GM12873 (cell line): ENCODE measurements around the gene GFI1B.

ENCODE experiments used
- TF ChIP-seq, protein P1 (sequence below): IDR thresholded peaks from 2 replicates; pipeline ENCODE4 v1.5.1; 2012; ENCODE audit warnings: low read depth, mild to moderate bottlenecking, moderate library complexity, low read length, control low read depth; ENCODE audit not compliant: insufficient read depth; ENCODE audit errors: missing control alignments

The GFI1B gene

DNA sequence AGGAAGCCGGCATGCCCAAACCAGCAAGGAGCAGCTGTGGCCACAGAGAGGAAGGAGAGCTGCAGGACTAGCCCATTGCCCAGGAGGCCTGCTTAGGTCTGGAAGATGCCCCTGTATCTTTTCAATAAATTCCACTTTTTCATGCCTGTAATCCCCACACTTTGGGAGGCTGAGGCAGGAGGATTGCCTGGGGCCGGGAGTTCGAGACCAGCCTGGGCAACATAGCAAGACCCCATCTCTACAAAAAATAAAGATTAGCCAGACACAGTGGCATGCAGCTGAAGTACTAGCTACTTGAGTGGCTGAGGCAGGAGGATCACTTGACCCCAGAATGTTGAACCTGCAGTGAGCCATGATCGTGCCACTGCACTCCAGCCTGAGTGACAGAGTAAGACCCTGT is 28.8 kb upstream of the GFI1B start:
- TF ChIP-seq, protein P1, sequence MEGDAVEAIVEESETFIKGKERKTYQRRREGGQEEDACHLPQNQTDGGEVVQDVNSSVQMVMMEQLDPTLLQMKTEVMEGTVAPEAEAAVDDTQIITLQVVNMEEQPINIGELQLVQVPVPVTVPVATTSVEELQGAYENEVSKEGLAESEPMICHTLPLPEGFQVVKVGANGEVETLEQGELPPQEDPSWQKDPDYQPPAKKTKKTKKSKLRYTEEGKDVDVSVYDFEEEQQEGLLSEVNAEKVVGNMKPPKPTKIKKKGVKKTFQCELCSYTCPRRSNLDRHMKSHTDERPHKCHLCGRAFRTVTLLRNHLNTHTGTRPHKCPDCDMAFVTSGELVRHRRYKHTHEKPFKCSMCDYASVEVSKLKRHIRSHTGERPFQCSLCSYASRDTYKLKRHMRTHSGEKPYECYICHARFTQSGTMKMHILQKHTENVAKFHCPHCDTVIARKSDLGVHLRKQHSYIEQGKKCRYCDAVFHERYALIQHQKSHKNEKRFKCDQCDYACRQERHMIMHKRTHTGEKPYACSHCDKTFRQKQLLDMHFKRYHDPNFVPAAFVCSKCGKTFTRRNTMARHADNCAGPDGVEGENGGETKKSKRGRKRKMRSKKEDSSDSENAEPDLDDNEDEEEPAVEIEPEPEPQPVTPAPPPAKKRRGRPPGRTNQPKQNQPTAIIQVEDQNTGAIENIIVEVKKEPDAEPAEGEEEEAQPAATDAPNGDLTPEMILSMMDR, result no peak

DNA sequence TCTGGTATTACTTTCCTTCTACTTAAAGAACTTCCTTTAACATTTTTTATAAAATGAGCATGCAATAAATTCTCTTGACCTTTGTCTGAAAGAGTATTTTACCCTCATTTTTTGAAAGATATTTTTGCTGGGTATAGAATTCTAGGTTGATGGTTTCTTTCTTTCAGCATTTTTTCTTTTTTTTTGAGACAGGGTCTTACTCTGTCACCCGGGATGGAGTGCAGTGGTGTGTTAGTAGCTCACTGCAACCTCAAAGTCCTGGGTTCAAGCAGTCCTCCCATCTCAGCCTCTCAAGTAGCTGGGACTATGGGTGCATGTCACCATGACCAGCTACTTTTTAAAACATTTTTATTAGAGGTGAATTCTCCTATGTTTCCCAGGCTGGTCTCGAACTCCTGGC is 23.4 kb upstream of the GFI1B start:
- TF ChIP-seq, protein P1, result no peak

DNA sequence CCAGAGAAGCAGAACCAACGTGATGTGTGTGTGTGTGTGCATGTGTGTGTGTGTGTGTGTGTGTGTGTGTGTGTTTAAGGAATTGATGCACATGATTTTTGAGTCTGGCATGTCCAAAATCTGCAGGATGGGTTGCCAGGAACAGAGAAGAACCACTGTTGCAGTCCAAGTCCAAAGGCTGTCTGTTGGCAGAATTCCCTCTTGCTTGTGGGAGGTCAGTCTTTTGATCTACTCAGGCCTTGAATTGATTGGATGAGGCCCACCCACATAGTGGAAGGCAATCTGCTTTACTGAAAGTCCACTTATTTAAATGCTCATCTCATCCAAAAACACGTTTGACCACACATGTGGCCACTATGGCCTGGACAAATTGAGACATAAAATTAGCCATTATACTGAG is 22.7 kb upstream of the GFI1B start:
- TF ChIP-seq, protein P1, result no peak

DNA sequence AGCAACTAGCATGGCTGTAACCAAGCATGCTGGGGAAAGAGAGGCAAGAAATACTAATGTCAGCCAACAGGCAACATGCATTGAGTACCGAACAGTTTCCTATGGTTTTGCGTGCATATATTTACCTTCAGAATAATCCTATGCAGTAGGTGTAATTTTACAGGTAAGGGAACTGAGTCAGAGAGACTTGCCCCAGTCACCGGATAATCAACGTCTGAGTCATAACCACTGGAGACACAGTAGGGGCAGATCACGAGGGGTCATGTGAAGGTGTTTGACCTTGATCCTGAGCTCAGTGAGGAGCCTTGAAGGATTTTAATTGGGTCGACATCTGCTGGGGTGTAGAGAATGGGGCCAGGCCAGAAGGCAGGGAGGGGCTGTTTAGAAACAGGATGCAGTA is 20.7 kb upstream of the GFI1B start:
- TF ChIP-seq, protein P1, result no peak

DNA sequence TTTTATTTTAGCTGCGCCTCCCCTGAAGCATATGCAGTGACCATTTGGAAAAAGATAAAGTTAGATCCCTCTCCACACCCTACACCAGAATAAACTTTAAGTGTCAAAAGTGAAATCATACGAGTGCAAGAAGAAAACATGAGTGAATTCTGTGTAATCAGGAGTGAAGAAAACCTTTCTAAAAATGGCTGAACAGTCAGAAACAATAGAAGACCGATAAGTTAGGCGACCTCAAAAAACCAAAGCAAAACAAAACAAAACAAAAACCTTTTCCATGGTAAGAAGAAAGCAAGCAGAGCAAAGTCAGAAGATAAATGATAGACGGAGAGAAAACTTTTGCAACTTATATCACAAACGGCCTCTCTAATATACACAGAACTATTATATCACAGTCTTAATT is 17.5 kb upstream of the GFI1B start:
- TF ChIP-seq, protein P1, result no peak

GRCh38 chr9:132965478-132965877 is 13.0 kb upstream of the GFI1B start:
- TF ChIP-seq, protein P1, result no peak

DNA sequence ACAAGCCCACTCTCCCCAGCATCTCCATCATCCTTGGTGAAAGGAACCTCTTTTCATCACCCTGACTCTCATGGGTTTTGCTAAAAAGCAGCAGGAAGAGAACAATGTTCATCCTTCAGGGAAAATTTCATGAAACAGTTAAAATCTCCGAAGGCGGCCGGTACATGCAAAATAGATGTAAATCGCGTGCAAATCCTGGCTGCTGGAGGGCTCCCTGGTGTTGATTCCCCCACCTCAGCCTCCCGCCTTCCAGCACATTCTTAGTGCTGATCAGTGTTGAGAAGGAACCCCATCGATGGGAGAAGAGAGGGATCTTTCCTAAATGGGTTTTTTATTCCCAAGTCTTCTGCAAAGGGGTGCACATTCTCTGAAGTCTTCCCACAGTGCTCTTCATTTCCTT is 8.7 kb upstream of the GFI1B start:
- TF ChIP-seq, protein P1, result no peak
